Endothelial cell of umbilical vein (primary cell): ENCODE results near the gene GRB14. TPM values are rescaled to one million over a fixed set of nuclear protein-coding genes. Genes with fewer than 3 reads are reported as not detected.

Experiments used
- BruUV-seq: library from RNA; stranded (reverse); fragments of 400-500 nt; replicated peaks from 2 replicates; lab custom pipeline; 2021; lab: Mats Ljungman, UMichigan
- CTCF ChIA-PET: fragments of 300-600, 350-600 bp; sonication (Branson Sonifier 250); formaldehyde crosslinking; loops from one replicate; lab custom pipeline; 2021; ENCODE audit warnings: antibody characterized with exemption, inconsistent platforms; lab: Charles Lee
- POLR2A ChIA-PET: fragments of 300-600, 350-600 bp; sonication (Branson Sonifier 250); formaldehyde crosslinking; loops from one replicate; lab custom pipeline; 2021; ENCODE audit warnings: antibody characterized with exemption, inconsistent platforms; lab: Charles Lee
- DNase-seq: peaks from one replicate; pipeline ENCODE4 v3.0.0-alpha.2; 2011; ENCODE audit warnings: low read depth, low spot score
- FAIRE-seq: peaks from 2 replicates; lab custom pipeline; 2011; peaks lifted over from hg19 to GRCh38; lab: Jason Lieb, UNC
- H2AFZ ChIP-seq: 2 replicates; pipeline ENCODE4 v1.6.0; 2012; ENCODE audit warnings: low read depth, low read length, control low read depth, inconsistent platforms
- H3K27ac ChIP-seq: 2 replicates; pipeline ENCODE4 v1.5.1; 2011; ENCODE audit warnings: low read depth, mild to moderate bottlenecking, control low read depth, low read length, moderate library complexity; ENCODE audit not compliant: insufficient read depth
- H3K27me3 ChIP-seq, 2 experiments: 2 replicates each; pipeline versions ENCODE4 v1.6.0 to v1.6.1; 2011; ENCODE audit warnings: low read length in 2 of 2, mixed read lengths in 1 of 2; ENCODE audit not compliant: control insufficient read depth in 2 of 2, insufficient read depth in 2 of 2
- H3K36me3 ChIP-seq, 2 experiments: 2 replicates in 1 of 2; 3 replicates in 1 of 2; pipeline ENCODE4 v1.5.1; 2011; ENCODE audit warnings: low read length in 2 of 2, mild to moderate bottlenecking in 1 of 2, moderate library complexity in 1 of 2; ENCODE audit not compliant: control insufficient read depth in 2 of 2, insufficient read depth in 2 of 2; ENCODE audit errors: extremely low read depth in 1 of 2
- H3K4me1 ChIP-seq: 3 replicates; pipeline ENCODE4 v1.5.1; 2011; ENCODE audit warnings: mild to moderate bottlenecking, low read length; ENCODE audit not compliant: control insufficient read depth, insufficient read depth; ENCODE audit errors: extremely low read depth
- H3K4me2 ChIP-seq: 2 replicates; pipeline ENCODE4 v1.6.1; 2011; ENCODE audit warnings: low read length, control low read depth, mixed read lengths; ENCODE audit not compliant: insufficient read depth
- H3K4me3 ChIP-seq, 3 experiments: fragments of 200-600 bp in 1 of 3; sonication (generic), shearing (Covaris generic) in 1 of 3; replicated peaks in 1 of 3; 2 replicates each; pipeline ENCODE4 v1.5.1; 2011 to 2016; ENCODE audit warnings: control low read depth in 3 of 3, low read length in 3 of 3, mild to moderate bottlenecking in 2 of 3, inconsistent platforms in 1 of 3, low read depth in 1 of 3, moderate library complexity in 1 of 3; ENCODE audit not compliant: insufficient read depth in 1 of 3
- H3K79me2 ChIP-seq: 2 replicates; pipeline ENCODE4 v1.6.0; 2012; ENCODE audit warnings: low read length, inconsistent platforms; ENCODE audit not compliant: control insufficient read depth, insufficient read depth
- H3K9ac ChIP-seq: replicated peaks from 2 replicates; pipeline ENCODE3; 2011; ENCODE audit warnings: low read length, control low read depth; ENCODE audit not compliant: insufficient read depth; ENCODE audit errors: extremely low read depth
- H3K9me1 ChIP-seq: replicated peaks from 3 replicates; pipeline ENCODE4 v1.6.0; 2011; ENCODE audit warnings: mild to moderate bottlenecking, low read length; ENCODE audit not compliant: control insufficient read depth, insufficient read depth; ENCODE audit errors: extremely low read depth
- H3K9me3 ChIP-seq: replicated peaks from 2 replicates; pipeline ENCODE4 v1.5.1; 2012; ENCODE audit warnings: low read length, inconsistent platforms; ENCODE audit not compliant: control insufficient read depth, insufficient read depth
- H4K20me1 ChIP-seq: replicated peaks from 2 replicates; pipeline ENCODE3; 2011; ENCODE audit warnings: mild to moderate bottlenecking, low read length; ENCODE audit not compliant: control insufficient read depth, insufficient read depth; ENCODE audit errors: extremely low read depth
- EZH2 ChIP-seq: IDR thresholded peaks from 2 replicates; pipeline ENCODE4 v1.6.1; 2012; ENCODE audit warnings: borderline replicate concordance, low read depth, mild to moderate bottlenecking, moderate library complexity, low read length, inconsistent platforms; ENCODE audit not compliant: severe bottlenecking
- FOS ChIP-seq: IDR thresholded peaks from 2 replicates; pipeline ENCODE4 v1.6.1; 2011; ENCODE audit warnings: mild to moderate bottlenecking, low read length, moderate library complexity, borderline replicate concordance; ENCODE audit not compliant: insufficient read depth
- GATA2 ChIP-seq: IDR thresholded peaks from 2 replicates; pipeline ENCODE4 v1.7.0; 2011; ENCODE audit warnings: low read depth, mild to moderate bottlenecking, moderate library complexity, mixed read lengths, low read length; ENCODE audit not compliant: insufficient read length, insufficient read depth
- JUN ChIP-seq: IDR thresholded peaks from 2 replicates; pipeline ENCODE4 v1.6.1; 2011; ENCODE audit warnings: borderline replicate concordance, low read depth; ENCODE audit not compliant: insufficient read length, insufficient read depth
- MYC ChIP-seq: IDR thresholded peaks from one replicate; pipeline ENCODE4 v1.6.1; 2011; ENCODE audit warnings: mild to moderate bottlenecking, low read depth, low read length
- POLR2A ChIP-seq: IDR thresholded peaks from 2 replicates; pipeline ENCODE4 v1.6.1; 2012; ENCODE audit warnings: low read depth, mild to moderate bottlenecking, control low read depth, low read length
- POLR2AphosphoS5 ChIP-seq: IDR thresholded peaks from 2 replicates; pipeline ENCODE4 v1.6.1; 2012; ENCODE audit warnings: low read depth, mild to moderate bottlenecking, control low read depth, low read length, moderate library complexity; ENCODE audit not compliant: insufficient read depth
- dilution Hi-C: fragments of 300-500 bp; cut with MboI; formaldehyde crosslinking; loops from one replicate; pipeline ENCODE4 v1.15.0; 2019; ENCODE audit warnings: low sequenced_read_pairs; ENCODE audit not compliant: extremely low pct_ligation_motif_present
- intact Hi-C: fragments of 100-400 bp; cut with micrococcal nuclease; formaldehyde crosslinking; loops from one replicate; pipeline ENCODE4 v1.10.0; 2022
- polyA plus RNA-seq, 4 experiments: library from polyadenylated mRNA; depleted of rRNA in 3 of 4; stranded (reverse) in 3 of 4; unstranded in 1 of 4; fragments of >200 nt; gene quantifications; 2 replicates each; pipeline versions ENCODE4 v1.2.1 to v1.2.3, GENCODE V29; 2011 to 2012; ENCODE audit warnings: missing spikeins in 1 of 4
- total RNA-seq: library from RNA; stranded (reverse); gene quantifications from 2 replicates; pipeline ENCODE4 v1.2.3, GENCODE V29; 2021
- TF ChIP-seq, protein P1 (sequence below): IDR thresholded peaks from 2 replicates; pipeline ENCODE4 v1.6.1; 2011; ENCODE audit not compliant: insufficient read depth, insufficient read length
- TF ChIP-seq, protein P2 (sequence below), 2 donors: IDR thresholded peaks; 1 replicate in 1 of 2; 2 replicates in 1 of 2; pipeline ENCODE4 v1.5.1; 2011; ENCODE audit warnings: low read length in 2 of 2, mild to moderate bottlenecking in 2 of 2, moderate library complexity in 2 of 2, control low read depth in 1 of 2, inconsistent platforms in 1 of 2, low read depth in 1 of 2; ENCODE audit not compliant: insufficient read depth in 1 of 2; ENCODE audit errors: extremely low read depth in 1 of 2

GRB14 gene
- total and polyA plus RNA-seq, 2 donors (not counting 3 experiments of a cell fraction or from before 2014, with no cell fraction given): 3.0 to 10.3 TPM

DNA sequence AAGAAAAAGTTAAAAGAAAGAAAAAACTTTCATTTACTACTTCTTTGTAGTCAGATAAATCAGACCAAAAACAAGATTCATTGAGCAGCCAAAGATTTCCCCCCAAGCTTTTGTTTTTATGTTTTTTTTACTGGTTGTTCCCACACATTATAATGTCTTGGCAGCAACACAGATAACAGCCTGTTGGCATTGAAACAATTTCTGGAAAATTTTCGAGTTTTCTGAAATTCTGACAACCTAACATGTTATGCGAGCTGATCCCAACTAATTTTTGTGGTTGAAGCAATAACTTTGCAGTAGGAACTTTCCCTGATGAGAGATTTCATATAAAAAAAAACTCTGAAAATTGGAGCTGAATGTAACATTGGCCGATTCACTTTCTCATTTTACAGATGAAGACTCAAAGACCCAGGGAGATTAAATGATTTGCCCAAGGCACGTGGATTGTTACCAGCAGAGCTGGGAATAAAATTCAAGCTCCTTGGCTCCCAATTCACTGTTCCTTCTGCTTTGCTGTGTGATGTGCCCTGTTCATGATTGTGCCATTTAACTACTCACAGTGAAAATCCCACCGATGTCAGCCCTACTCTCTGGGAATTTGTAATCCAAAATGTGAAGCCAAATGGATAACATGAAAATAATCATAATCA is 167.5 kb downstream of the GRB14 start:
- Histone ChIP-seq H3K4me3 (no peak overlapping the region), H4K20me1 (no peaks in the 10 kb centered on the region), H3K27me3 (peaks cover 5 to 6% of the 10 kb centered on the region in 2 experiments), H3K9ac (no peak overlapping the region), H3K4me1 (no peaks in the 10 kb centered on the region), H3K79me2 (no peaks in the 10 kb centered on the region), H3K36me3 (no peaks in the 10 kb centered on the region), H3K4me2 (no peak overlapping the region), H3K9me1 (no peaks in the 10 kb centered on the region), H2AFZ (no peak overlapping the region), H3K27ac (no peak overlapping the region), H3K9me3 (no peaks in the 10 kb centered on the region)
- FAIRE-seq (no peak), DNase-seq (no peak)
- intact Hi-C loops: no loop called here
- TF ChIP-seq EZH2: no peak
- no peak for TF ChIP-seq POLR2AphosphoS5
- no peak for TF ChIP-seq MYC
- no peak for TF ChIP-seq GATA2
- TF ChIP-seq, protein P1, sequence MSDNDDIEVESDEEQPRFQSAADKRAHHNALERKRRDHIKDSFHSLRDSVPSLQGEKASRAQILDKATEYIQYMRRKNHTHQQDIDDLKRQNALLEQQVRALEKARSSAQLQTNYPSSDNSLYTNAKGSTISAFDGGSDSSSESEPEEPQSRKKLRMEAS: no peak
- TF ChIP-seq, protein P2, sequence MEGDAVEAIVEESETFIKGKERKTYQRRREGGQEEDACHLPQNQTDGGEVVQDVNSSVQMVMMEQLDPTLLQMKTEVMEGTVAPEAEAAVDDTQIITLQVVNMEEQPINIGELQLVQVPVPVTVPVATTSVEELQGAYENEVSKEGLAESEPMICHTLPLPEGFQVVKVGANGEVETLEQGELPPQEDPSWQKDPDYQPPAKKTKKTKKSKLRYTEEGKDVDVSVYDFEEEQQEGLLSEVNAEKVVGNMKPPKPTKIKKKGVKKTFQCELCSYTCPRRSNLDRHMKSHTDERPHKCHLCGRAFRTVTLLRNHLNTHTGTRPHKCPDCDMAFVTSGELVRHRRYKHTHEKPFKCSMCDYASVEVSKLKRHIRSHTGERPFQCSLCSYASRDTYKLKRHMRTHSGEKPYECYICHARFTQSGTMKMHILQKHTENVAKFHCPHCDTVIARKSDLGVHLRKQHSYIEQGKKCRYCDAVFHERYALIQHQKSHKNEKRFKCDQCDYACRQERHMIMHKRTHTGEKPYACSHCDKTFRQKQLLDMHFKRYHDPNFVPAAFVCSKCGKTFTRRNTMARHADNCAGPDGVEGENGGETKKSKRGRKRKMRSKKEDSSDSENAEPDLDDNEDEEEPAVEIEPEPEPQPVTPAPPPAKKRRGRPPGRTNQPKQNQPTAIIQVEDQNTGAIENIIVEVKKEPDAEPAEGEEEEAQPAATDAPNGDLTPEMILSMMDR (IDR thresholded peaks at IDR 0.05; ENCODE audit: extremely low read depth in 1 of 2, insufficient read depth in 1 of 2, low read depth in 1 of 2, low read length in 2 of 2): no peak
- TF ChIP-seq FOS: no peak
- TF ChIP-seq JUN: no peak
- TF ChIP-seq POLR2A: no peak
- ChIA-PET CTCF (interaction anchor here (0.7 kb wide), 1 partner anchor 392 kb away, joined by 3 read pairs; no protein-coding TSS in a partner anchor), POLR2A (no interaction called here)
- BruUV-seq: no TSS peak
- dilution Hi-C loops: no loop called here
